OCI-LY1 (cell line): ENCODE data around the gene ADGRL2.

Source experiments
- H2AFZ ChIP-seq: fragments of 200-600 bp; sonication (generic), shearing (Covaris generic); 2 replicates; pipeline ENCODE4 v1.6.0; 2014; ENCODE audit warnings: antibody characterized with exemption, mild to moderate bottlenecking, low read length
- H3F3A ChIP-seq: fragments of 200-600 bp; sonication (generic), shearing (Covaris generic); 2 replicates; pipeline ENCODE4 v1.6.0; 2014; ENCODE audit warnings: mild to moderate bottlenecking, antibody characterized with exemption, low read length, moderate library complexity; ENCODE audit not compliant: insufficient read depth
- H3K27ac ChIP-seq: fragments of 200-600 bp; sonication (generic); 2 replicates; pipeline ENCODE4 v1.5.1; 2014; ENCODE audit warnings: low read length, mixed run types, mild to moderate bottlenecking, low read depth; ENCODE audit not compliant: poor library complexity, severe bottlenecking
- H3K27me3 ChIP-seq: fragments of 200-600 bp; sonication (generic); 2 replicates; pipeline ENCODE4 v1.6.0; 2014; ENCODE audit warnings: antibody characterized with exemption, mild to moderate bottlenecking, low read length, moderate library complexity; ENCODE audit not compliant: insufficient read depth
- H3K36me3 ChIP-seq: fragments of 200-600 bp; sonication (generic); 2 replicates; pipeline ENCODE4 v1.6.1; 2014; ENCODE audit warnings: mild to moderate bottlenecking, antibody characterized with exemption, low read length, moderate library complexity, mixed read lengths; ENCODE audit not compliant: insufficient read depth
- H3K4me1 ChIP-seq: fragments of 200-600 bp; sonication (generic); 2 replicates; pipeline ENCODE4 v1.5.1; 2014; ENCODE audit warnings: mild to moderate bottlenecking, low read length, moderate library complexity; ENCODE audit not compliant: insufficient read depth, severe bottlenecking
- H3K4me2 ChIP-seq: fragments of 200-600 bp; sonication (generic), shearing (Covaris generic); 2 replicates; pipeline ENCODE4 v1.6.1; 2014; ENCODE audit warnings: low read length
- H3K4me3 ChIP-seq: fragments of 200-600 bp; sonication (generic); 2 replicates; pipeline ENCODE4 v1.5.1; 2014; ENCODE audit warnings: low read length, low read depth, mild to moderate bottlenecking, mixed read lengths; ENCODE audit not compliant: poor library complexity, severe bottlenecking
- H3K79me2 ChIP-seq: fragments of 200-600 bp; shearing (Covaris generic); 2 replicates; pipeline ENCODE4 v1.6.1; 2016; ENCODE audit warnings: mixed run types, low read length, mixed read lengths; ENCODE audit not compliant: insufficient read depth
- H3K9ac ChIP-seq: fragments of 200-600 bp; sonication (generic), shearing (Covaris generic); 2 replicates; pipeline ENCODE4 v1.6.1; 2014; ENCODE audit warnings: mild to moderate bottlenecking, low read length, mixed read lengths
- H3K9me2 ChIP-seq: fragments of 200-600 bp; sonication (generic), shearing (Covaris generic); 2 replicates; pipeline ENCODE4 v1.6.1; 2014; ENCODE audit warnings: low read depth, mild to moderate bottlenecking, low read length, mixed read lengths
- H3K9me3 ChIP-seq: fragments of 200-600 bp; shearing (Covaris generic); 2 replicates; pipeline ENCODE4 v1.6.1; 2014; ENCODE audit warnings: low read length, mixed read lengths
- H4K20me1 ChIP-seq: fragments of 200-600 bp; sonication (generic), shearing (Covaris generic); 2 replicates; pipeline ENCODE4 v1.6.0; 2016; ENCODE audit warnings: mild to moderate bottlenecking, low read length; ENCODE audit not compliant: insufficient read depth
- CTCF ChIP-seq: fragments of 200-600 bp; sonication (generic), shearing (Covaris generic); IDR thresholded peaks from 2 replicates; pipeline ENCODE4 v1.5.1; 2017; ENCODE audit warnings: mild to moderate bottlenecking, antibody characterized with exemption, low read length, moderate library complexity, mixed read lengths
- EZH2 ChIP-seq: fragments of 200-600 bp; sonication (generic), shearing (Covaris generic); IDR thresholded peaks from 2 replicates; pipeline ENCODE4 v1.8.0; 2017; ENCODE audit warnings: borderline replicate concordance, mixed run types, mild to moderate bottlenecking, antibody characterized with exemption, low read length, moderate library complexity, mixed read lengths

ADGRL2 gene

GRCh38 chr1:81899214-81899821 is 98.6 kb downstream of the ADGRL2 start:
- H3K9me2 ChIP-seq = no peaks in the 10 kb centered on the region
- no peak overlapping the region for H3K4me2 ChIP-seq
- H3K79me2 ChIP-seq = no peaks in the 10 kb centered on the region
- no peaks in the 10 kb centered on the region for H3K36me3 ChIP-seq
- H4K20me1 ChIP-seq = no peaks in the 10 kb centered on the region
- no peaks in the 10 kb centered on the region for H3K9me3 ChIP-seq
- no peak overlapping the region for H2AFZ ChIP-seq
- H3K4me3 ChIP-seq = no peak overlapping the region
- no peaks in the 10 kb centered on the region for H3K27me3 ChIP-seq
- no peaks in the 10 kb centered on the region for H3F3A ChIP-seq
- H3K4me1 ChIP-seq = no peaks in the 10 kb centered on the region
- no peak overlapping the region for H3K9ac ChIP-seq
- TF ChIP-seq CTCF = no peak
- no peak for TF ChIP-seq EZH2
- no peak overlapping the region for H3K27ac ChIP-seq

GRCh38 chr1:81907575-81907974 is 106.8 kb downstream of the ADGRL2 start:
- no peak overlapping the region for H2AFZ ChIP-seq
- no peaks in the 10 kb centered on the region for H3K27me3 ChIP-seq
- no peak overlapping the region for H3K27ac ChIP-seq
- no peaks in the 10 kb centered on the region for H3K9me3 ChIP-seq
- TF ChIP-seq CTCF = no peak
- no peak for TF ChIP-seq EZH2
- no peaks in the 10 kb centered on the region for H3K36me3 ChIP-seq
- H3K9me2 ChIP-seq = no peaks in the 10 kb centered on the region
- no peaks in the 10 kb centered on the region for H3K79me2 ChIP-seq
- H3K4me1 ChIP-seq = no peaks in the 10 kb centered on the region
- no peak overlapping the region for H3K9ac ChIP-seq
- H4K20me1 ChIP-seq = no peaks in the 10 kb centered on the region
- H3K4me2 ChIP-seq = no peak overlapping the region
- no peaks in the 10 kb centered on the region for H3F3A ChIP-seq
- no peak overlapping the region for H3K4me3 ChIP-seq

GRCh38 chr1:81912383-81912782 is 111.6 kb downstream of the ADGRL2 start:
- no peak overlapping the region for H3K9ac ChIP-seq
- H4K20me1 ChIP-seq = no peaks in the 10 kb centered on the region
- H3K79me2 ChIP-seq = no peaks in the 10 kb centered on the region
- H3K4me1 ChIP-seq = no peaks in the 10 kb centered on the region
- no peak overlapping the region for H2AFZ ChIP-seq
- H3K9me3 ChIP-seq = no peaks in the 10 kb centered on the region
- H3K4me3 ChIP-seq = no peak overlapping the region
- H3K27ac ChIP-seq = no peak overlapping the region
- H3F3A ChIP-seq = no peaks in the 10 kb centered on the region
- H3K27me3 ChIP-seq = no peaks in the 10 kb centered on the region
- no peaks in the 10 kb centered on the region for H3K9me2 ChIP-seq
- TF ChIP-seq CTCF (no peak), EZH2 (no peak)
- no peaks in the 10 kb centered on the region for H3K36me3 ChIP-seq
- no peak overlapping the region for H3K4me2 ChIP-seq
